Kidney epithelial cell (primary cell): ENCODE results near the gene KIF5A. TPM values are rescaled to one million over a fixed set of nuclear protein-coding genes. Genes with fewer than 3 reads are reported as not detected.
"Not testable (repeated sequence)": the region's sequence is repeated elsewhere in the genome, so short reads cannot be mapped to it uniquely, and the experiment has no call there.

Experiments
- DNase-seq: peaks from one replicate; pipeline ENCODE4 v3.0.0-alpha.2; 2010; ENCODE audit warnings: low read depth
- H3K27me3 ChIP-seq: 2 replicates; pipeline ENCODE4 v1.6.0; 2011; ENCODE audit warnings: low read length; ENCODE audit not compliant: control insufficient read depth, insufficient read depth
- H3K36me3 ChIP-seq: 2 replicates; pipeline ENCODE4 v1.5.1; 2011; ENCODE audit warnings: low read length; ENCODE audit not compliant: control insufficient read depth, insufficient read depth
- H3K4me3 ChIP-seq: 2 replicates; pipeline ENCODE4 v1.5.1; 2011; ENCODE audit warnings: low read depth, mild to moderate bottlenecking, control low read depth, low read length
- CTCF ChIP-seq: IDR thresholded peaks from 2 replicates; pipeline ENCODE4 v1.5.1; 2011; ENCODE audit warnings: mild to moderate bottlenecking, moderate library complexity, low read length, control low read depth, inconsistent platforms; ENCODE audit not compliant: insufficient read depth, poor library complexity, severe bottlenecking
- total RNA-seq: library from RNA; depleted of rRNA; stranded (reverse); fragments of >200 nt; gene quantifications from 2 replicates; pipeline ENCODE4 v1.2.3, GENCODE V29; 2015

The KIF5A gene
- total RNA-seq, 1 donor from 2014 or later, result 1.9 TPM

GRCh38 chr12:57554453-57554852 is 4.6 kb downstream of the KIF5A start:
- no peak for DNase-seq
- Histone ChIP-seq H3K27me3 (peaks cover 5% of the 10 kb centered on the region), H3K36me3 (no peaks in the 10 kb centered on the region), H3K4me3 (no peak overlapping the region)
- no peak for TF ChIP-seq CTCF

GRCh38 chr12:57554897-57555296 is 5.1 kb downstream of the KIF5A start:
- Histone ChIP-seq H3K36me3 (no peaks in the 10 kb centered on the region), H3K27me3 (peaks cover 5% of the 10 kb centered on the region), H3K4me3 (no peak overlapping the region)
- TF ChIP-seq CTCF, result no peak
- DNase-seq, result no peak

- no peak for DNase-seq
- H3K4me3 ChIP-seq, result no peak overlapping the region
- no peaks in the 10 kb centered on the region for H3K27me3 ChIP-seq
- no peaks in the 10 kb centered on the region for H3K36me3 ChIP-seq
- TF ChIP-seq CTCF, result no peak
Measured at GRCh38 chr12:57558864-57559263, 9.0 kb downstream of the KIF5A start.

GRCh38 chr12:57560516-57560915 is 10.7 kb downstream of the KIF5A start:
- H3K27me3 ChIP-seq, result no peaks in the 10 kb centered on the region
- TF ChIP-seq CTCF, result no peak
- H3K36me3 ChIP-seq, result no peaks in the 10 kb centered on the region
- DNase-seq, result no peak
- H3K4me3 ChIP-seq, result no peak overlapping the region

- H3K27me3 ChIP-seq, H3K36me3 ChIP-seq, H3K4me3 ChIP-seq, DNase-seq: not testable (repeated sequence)
Measured at GRCh38 chr12:57561117-57561516, 11.3 kb downstream of the KIF5A start.

- no peak overlapping the region for H3K4me3 ChIP-seq
- no peak for DNase-seq
- no peaks in the 10 kb centered on the region for H3K36me3 ChIP-seq
- TF ChIP-seq CTCF, result no peak
- H3K27me3 ChIP-seq, result no peaks in the 10 kb centered on the region
Measured at GRCh38 chr12:57563358-57563757, 13.5 kb downstream of the KIF5A start.
